GM12865 (cell line): ENCODE measurements around the gene EEPD1.
A peak's percentile ranks its signal among the peaks of the same experiment; 100 is the strongest.

Experiments
- DNase-seq: peaks from one replicate; pipeline ENCODE4 v3.0.0; 2010; ENCODE audit warnings: low read depth
- H3K4me3 ChIP-seq: 2 replicates; pipeline ENCODE4 v1.5.1; 2011; ENCODE audit warnings: mild to moderate bottlenecking, low read depth, low read length, control low read depth
- CTCF ChIP-seq: IDR thresholded peaks from 2 replicates; pipeline ENCODE4 v1.5.1; 2011; ENCODE audit warnings: low read length, control low read depth, low read depth, inconsistent platforms; ENCODE audit not compliant: insufficient read depth; ENCODE audit errors: missing control alignments

The EEPD1 gene

GRCh38 chr7:36288501-36288900 lies 135.4 kb downstream of the EEPD1 start:
- TF ChIP-seq CTCF = no peak
- H3K4me3 ChIP-seq = no peak overlapping the region

GRCh38 chr7:36289833-36290661 lies 137.0 kb downstream of the EEPD1 start:
- no peak overlapping the region for H3K4me3 ChIP-seq
- no peak for DNase-seq
- TF ChIP-seq CTCF = no peak

More at GRCh38 chr7:36288501-36288900, 135.4 kb downstream of the EEPD1 start:
- no peak for DNase-seq

GRCh38 chr7:36291387-36292316 lies 138.6 kb downstream of the EEPD1 start:
- peak; percentile 77 for DNase-seq
- no peak overlapping the region; the same call in 1 of the 2 replicates for H3K4me3 ChIP-seq
- TF ChIP-seq CTCF = peak; percentile 96

- DNase-seq = no peak
- H3K4me3 ChIP-seq = no peak overlapping the region
- TF ChIP-seq CTCF = no peak
These were observed 142.0 kb downstream of the EEPD1 start for GRCh38 chr7:36295090-36295489.

- no peak overlapping the region for H3K4me3 ChIP-seq
- TF ChIP-seq CTCF = no peak
- no peak for DNase-seq
These were observed 143.2 kb downstream of the EEPD1 start for GRCh38 chr7:36296284-36296683.

GRCh38 chr7:36297364-36298009 lies 144.4 kb downstream of the EEPD1 start:
- no peak for DNase-seq
- H3K4me3 ChIP-seq = no peak overlapping the region
- TF ChIP-seq CTCF = no peak
